ENCODE measurements around the gene DCAF7.
A peak's percentile ranks its signal among the peaks of the same experiment; 100 is the strongest.

Gene DCAF7

DNA sequence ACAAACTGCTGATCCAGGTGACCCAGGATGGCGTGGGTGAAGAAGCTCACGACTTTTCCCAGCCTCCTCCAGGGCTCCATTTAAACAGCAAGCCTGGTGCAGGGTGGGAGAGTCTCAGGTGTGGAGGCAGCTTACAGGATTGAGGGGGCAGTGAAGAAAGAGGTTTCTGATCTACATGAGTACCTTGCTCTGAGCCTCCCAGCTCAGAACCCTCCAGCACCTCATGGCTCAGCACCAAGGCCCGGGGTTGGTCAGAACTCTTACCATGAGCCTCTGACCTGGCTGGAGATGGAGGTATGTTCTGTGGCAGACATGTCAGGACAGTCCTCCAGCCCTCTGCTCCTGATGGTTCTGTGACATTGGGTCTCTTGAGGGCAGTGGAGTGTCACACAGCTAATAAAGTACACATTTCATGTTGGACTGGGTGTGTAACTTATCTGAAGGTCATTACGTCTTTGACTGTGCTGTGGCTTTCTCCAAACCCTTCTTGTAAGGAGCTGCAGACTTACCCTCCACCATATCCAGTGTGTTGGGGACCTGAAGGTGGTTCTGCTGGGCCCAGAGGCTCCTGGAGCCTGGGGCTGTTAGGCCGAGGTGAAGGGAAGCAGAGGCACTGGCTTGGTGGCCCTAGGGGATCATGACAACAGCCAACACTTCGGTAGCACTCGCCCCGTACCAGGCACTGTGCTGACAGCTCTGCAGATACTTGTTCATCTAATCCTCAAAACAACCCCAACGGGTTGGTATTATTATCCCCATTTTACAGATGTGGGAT is 3.8 kb upstream of the DCAF7 start:
- no peak for DNase-seq

DNA sequence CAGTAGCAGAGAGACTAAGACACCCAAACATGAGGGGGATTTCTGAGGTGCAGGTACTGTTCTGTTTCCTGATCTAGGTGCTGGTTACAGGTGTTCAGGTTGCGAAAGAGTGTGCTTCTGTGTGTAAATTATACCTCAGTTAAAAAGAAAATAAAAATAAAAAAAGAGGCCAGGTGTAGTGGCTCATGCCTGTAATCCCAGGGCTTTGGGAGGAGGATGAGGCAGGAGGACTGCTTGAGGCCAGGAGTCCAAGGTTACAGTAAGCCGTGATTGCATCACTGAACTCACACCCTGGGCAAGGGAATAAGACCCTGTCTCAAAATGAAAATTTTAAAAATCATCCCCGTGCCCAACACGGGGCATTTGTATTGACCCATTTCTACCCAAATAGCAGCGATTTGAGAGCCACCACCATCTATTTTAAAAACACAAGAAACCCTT is 3.2 kb upstream of the DCAF7 start:
- no peak for DNase-seq

DNA sequence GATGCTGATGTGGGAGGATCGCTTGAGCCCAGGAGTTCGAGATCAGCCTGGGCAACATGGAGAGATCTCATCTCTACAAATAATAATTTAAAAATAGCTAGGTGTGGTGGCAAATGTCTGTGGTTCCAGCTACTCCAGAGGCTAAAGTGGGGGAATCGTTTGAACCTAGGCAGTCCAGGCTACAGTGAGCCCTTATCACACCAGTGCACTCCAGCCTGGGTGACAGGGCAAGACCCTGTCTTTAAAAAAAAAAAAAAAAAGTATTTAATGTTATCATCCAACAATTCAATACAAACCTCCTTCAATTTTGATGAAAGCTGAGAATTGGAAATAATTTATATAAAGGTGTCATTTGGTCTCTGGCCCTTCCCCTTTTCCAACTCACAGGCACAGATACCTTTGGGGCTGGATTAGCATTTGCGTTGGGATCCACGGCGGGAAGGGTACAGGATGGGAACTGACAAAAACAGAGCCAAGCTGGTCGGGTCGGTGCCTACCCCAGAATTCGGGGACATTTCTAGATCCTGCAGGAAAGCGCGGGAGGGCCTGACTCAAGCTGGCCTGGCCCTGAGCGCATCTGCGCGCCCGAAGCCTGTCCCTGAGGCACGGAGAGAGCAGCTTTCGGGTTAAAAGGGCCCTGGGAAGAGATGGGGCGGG is 860 bp upstream of the DCAF7 start:
- no peak for DNase-seq

DNA sequence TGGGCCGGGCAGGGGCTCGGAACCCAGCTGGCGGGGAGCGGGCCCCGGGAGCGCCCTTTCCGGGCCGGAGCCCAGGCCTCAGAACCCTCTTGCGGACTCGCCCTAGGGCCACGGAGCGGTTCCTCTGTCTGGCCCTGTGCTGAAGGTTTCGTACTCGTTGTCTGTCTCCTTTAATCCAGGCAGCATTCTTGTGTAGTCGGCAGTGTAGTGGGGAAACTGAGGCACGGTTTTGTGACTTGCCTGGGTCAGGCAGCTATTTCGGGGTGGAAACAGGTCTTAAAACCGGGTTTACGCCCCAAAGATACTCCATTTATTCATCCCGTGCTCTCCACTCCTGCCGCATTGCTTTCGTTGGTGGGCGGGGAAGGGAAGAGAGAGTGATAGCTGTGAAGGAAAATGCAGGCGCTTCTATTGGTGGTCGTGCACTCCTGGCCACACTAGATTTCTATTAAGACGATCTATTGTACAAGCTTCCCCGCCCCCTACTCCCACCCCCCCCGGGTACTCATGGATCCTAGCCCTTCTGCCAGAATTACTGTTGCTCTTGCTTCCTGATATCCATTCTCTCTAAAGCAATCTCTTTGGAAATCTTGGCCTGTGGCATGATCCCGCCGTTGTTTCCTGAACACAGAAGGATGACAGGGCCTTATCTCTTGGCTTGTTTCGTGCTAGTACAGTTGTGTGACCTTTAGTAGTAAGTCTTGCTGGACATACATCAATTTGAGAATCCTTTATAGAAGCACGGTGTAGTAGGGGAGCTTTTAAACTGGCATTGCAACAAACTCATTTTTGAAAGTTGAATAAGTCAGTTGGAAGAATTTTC is 751 bp downstream of the DCAF7 start:
- DNase-seq = peak; percentile 66

DNA sequence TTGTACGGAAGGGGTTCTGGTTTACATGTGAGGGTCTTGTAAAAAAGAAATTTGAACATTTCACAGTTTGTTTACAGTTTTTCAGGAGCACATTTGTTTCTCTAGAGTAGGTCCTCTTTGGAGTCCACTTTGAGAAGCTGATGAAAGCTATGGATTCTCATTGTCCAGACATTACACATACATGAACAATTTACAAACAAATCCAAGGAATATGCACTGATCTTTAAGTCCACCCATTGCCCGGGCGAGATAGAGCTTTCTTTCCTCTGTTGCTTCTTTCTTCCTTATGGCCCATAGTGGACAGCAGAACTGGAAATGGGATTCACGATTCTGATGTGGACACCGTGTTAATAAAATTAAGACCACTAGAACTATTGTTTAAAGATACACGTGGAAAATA is 1.9 kb downstream of the DCAF7 start:
- DNase-seq = peak; percentile 19

DNA sequence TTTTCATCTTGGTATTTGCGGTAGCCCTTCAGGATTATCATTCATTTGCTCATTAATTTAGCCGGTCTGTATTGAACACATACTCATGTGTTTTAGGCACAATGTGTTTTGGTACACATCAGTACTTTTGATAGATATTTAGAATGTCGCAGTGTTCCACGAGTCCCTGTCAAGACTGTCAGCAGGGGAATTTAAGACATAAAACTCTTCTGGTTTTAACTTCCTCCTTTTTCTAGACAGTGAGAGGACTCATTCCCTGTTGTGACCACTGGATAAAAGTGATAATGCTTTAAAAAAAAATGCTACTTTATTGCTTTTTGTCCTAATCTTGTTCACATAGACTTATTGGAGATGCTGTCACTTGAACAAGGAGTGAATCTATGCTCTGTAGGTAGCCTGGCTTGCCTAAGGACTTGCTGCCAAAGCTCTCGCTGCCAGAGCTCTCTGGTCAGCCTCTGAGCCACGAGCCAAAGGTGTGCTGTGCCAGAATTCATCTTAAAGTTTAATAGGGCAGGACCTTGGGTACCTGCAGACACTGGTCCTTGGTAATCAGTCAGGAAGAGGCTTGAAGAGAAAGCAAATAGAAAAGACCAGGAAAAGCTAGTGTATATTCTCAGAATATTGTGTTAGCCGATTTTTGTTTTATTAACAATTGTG is 5.4 kb downstream of the DCAF7 start:
- no peak for DNase-seq

DNA sequence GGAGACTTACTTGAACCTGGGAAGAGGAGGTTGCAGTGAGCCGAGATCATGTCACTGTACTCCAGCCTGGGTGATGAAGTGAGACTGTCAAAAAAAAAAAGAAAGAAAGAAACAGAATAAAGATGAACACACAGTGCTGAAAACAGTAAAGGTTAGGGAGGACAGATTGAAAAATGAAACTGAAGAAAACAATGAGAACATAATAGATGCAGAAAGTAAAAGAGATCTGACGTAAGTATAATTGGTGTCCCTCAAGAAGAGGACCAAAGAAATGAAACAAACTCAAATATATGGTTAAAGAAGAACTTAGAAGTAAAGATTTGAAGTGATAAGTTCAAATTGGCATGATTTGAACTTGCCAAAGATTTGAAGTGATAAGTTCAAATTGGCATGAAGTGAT is 7.1 kb downstream of the DCAF7 start:
- DNase-seq = no peak

DNA sequence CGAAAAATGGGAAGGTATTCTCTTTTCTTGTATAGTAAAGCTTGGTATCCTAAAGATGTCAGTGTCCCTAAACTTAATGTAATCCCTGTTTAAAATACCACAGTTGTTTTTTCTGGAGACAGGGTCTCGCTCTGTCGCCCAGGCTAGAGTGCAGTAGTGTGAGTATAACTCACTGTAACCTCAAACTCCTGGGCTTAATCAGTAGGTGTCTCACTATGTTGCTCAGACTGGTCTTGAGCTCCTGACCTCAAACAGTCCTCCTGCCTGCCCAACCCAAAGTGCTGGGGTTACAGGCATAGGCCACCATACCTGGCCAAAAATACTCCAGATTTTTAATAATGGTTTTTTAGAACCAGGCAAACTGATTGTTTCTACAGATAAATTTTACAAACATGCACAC is 8.2 kb downstream of the DCAF7 start:
- DNase-seq = no peak

DNA sequence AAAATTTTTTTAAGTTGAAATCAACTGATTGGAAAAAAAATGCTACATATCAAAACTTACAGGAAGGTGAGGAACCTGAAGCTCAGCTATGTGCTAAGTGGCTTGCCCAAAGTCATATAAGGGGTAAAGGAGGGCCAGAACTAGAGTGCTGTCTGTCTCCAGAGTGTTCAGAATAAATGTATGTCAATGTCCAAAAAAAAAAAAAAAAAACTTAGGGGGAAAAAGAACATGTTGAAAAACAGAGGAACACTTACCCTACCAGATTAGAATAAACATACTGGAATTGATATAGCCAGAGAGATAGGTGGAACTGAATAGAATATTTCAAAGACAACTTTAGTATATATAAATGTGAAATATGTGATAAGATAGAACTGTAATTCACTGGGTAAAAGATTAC is 11.5 kb downstream of the DCAF7 start:
- no peak for DNase-seq

DNA sequence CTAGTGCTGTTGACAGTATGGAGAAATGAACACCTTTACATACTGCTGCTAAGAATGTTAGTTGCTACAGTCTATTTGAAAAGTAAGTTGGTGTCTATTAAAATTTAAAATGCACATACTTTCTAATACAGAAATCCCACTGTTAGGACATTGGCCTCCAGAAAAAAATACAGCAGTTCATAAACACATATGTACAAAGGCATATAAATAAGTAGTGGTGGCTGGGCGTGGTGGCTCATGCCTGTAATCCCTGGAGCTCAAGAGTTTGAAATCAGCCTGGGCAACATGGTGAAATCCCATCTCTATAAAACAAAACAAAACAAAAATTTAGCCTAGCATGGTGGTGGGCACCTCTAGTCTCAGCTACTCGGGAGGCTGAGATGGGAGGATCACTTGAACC is 13.1 kb downstream of the DCAF7 start:
- no peak for DNase-seq

DNA sequence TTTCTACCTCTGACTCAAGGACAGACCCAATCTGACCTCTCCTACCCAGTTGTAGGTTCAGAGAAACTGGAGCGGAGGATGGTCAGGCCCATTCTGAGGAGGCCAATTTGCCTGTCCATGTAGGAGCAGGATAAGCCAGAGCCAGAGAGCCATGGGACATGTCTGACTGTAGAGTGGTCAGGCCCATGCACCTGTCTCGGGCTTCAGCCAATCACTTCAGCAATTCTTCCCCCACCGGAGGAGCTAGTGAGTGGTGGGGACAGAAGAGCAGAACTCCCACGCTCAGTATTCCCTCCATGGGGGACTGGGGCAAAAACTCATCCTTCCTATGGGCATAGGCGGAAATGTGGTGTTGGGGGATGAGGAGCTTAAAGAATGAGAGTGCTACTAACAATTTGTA is 14.3 kb downstream of the DCAF7 start:
- DNase-seq = no peak

DNA sequence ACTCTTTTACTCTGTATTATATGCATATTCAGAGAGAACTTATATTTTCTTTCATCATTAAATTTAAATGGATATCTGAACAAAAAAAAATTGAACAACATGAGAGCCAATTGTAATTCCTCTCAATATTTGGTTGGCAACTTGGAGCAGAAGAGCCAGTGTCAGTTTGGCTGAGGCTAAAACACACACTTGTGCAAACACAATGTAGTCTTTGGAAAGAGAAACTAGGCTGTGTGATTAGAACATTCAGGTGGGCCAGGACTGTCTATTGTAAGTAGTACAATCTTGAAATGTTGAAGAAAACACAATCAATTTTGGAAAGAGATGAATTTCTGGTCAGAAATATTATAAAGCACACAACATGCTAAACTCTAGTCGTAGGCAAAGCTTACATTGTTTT is 17.0 kb downstream of the DCAF7 start:
- no peak for DNase-seq

DNA sequence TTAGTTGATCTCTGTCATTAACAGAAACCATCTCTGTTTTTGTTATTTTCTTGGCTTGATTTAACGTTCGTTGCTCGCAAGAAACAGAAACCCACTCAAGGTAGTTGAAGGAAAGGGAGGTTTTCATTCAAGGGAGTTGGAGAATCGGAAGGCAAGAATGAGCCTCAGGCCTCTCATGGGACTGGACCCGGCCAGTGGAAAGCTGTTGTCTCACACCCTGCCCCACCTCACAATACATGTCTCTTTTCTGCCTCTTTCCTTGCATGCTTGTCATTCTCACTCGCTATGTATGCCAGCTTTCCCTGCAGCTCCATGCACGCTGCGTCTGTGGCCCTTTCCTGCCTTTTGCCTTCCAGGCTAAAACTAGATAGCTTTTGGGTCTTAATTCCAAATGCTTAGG is 18.3 kb downstream of the DCAF7 start:
- no peak for DNase-seq

DNA sequence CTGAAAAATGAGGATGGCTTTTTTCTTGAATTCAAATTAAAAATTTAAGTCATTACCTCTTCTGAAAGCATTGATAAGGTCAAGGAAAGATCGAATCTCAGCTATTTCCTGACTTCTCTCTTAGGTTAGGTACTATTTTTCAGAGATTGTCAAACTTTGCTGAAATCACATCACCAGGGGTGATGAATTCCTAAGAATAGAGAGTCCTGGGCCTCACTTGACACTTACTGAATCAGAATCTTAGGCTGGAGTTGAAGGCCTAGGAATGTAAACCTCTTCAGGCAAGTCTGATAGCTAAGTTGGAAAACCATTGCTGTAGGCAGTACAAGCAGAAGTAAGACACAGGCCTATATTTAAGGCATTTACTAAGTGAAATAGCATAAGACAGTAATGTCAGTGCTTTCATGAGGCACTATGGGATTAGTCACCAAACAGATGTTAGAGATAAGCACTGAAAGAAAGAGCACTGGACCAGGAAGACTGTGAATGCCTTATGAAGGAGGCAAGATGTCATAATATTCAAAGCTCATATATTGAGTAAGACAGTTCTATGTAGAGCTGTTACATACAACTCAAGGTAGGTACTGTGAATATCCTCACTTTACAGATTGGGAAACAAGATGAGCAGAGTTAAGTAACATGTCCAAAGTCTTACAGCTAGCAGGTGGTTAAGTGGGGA is 21.5 kb downstream of the DCAF7 start:
- DNase-seq = peak; percentile 87

DNA sequence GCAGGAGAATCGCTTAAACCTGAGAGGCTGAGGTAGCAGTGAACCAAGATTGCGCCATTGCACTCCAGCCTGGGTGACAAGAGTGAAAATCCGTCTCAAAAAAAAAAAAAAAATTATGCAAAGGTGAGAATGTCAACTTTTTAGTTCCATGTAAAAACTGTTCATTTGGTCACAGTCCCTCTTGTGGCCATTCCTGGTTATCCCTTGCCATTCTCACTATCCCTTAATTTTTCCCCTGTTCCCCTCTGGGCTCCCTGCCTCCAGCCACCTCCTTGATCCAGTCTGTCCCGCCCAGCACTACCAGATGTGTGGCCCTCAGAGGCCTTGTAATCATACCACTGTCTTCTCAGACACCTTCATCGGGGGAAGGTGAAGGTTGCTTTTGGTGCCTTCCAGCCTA is 23.4 kb downstream of the DCAF7 start:
- no peak for DNase-seq

DNA sequence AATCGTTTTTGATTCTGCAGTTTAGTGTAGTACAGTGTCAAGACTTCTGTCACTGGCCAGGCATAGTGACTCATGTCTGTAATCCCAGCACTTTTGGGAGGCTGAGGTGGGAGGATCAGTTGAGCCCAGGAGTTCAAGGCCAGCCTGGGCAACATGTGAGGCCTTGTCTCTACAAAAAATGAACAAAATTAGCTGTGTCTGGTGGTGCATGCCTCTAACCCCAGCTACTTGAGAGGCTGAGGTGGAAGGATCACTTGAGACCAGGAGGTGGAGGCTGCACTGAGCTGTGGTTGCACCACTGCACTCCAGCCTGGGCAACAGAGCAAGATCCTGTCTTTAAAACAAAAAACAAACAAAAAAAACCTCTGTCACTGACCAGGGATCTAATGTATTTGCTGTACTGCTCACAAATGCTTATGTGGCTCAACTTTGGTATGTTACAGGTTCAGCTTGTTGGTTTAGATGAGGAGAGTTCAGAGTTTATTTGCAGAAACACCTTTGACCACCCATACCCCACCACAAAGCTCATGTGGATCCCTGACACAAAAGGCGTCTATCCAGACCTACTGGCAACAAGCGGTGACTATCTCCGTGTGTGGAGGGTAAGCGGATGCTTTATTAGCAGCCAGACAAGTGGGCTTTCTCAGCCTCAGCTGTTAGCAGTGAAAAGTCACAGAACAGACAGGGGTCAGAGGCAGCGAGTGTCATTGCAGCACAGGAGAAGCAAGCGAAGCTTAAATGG is 27.9 kb downstream of the DCAF7 start:
- no peak for DNase-seq

DNA sequence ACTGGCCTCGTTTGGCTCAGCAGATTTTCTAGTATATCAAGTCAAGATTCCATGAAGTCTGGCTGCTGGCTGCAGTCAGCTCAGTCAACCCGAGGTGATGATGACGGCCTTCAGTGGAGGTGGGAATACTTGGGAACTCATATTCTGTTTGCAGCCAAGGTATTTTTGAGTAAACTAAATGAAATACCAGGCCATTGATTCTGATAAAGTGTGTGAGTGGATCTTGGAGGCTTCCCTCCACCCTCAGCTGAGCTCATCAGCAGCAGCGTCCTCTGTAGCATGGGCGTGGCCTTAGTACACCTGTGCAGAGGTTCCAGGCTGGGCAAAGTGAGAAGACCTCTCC is 28.5 kb downstream of the DCAF7 start:
- DNase-seq = no peak

DNA sequence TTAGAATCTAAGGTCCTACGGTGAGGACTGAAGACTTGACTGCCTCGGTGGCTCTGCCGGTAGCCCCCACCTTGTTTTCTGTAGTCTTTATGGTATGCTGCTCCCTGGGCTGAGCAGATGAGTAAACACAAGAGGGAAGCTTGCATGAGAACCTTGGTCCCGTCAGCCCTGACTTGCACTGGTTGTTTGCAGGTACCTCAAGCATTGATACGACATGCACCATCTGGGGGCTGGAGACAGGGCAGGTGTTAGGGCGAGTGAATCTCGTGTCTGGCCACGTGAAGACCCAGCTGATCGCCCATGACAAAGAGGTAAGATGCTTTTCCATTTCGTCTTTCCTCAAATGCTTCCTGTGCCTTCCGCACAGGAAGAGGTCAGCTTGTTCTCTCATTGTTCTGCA is 29.4 kb downstream of the DCAF7 start:
- no peak for DNase-seq

DNA sequence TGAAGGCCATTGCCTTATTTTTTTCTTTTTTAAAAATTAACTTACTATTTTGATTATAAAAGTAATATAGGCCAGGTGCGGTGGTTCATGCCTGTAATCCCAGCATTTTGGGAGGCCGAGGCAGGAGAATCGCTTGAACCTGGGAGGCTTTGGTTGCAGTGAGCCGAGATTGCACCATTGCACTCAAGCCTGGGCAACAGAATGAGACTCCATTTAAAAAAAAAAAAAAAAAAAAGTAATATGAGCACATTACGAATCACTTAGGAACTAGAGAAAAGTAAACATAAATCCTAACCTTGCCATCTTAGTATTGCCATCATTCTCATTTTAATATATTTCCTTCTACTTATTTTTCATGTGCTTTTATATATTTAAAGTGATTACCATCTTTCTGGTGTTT is 37.5 kb downstream of the DCAF7 start:
- no peak for DNase-seq

DNA sequence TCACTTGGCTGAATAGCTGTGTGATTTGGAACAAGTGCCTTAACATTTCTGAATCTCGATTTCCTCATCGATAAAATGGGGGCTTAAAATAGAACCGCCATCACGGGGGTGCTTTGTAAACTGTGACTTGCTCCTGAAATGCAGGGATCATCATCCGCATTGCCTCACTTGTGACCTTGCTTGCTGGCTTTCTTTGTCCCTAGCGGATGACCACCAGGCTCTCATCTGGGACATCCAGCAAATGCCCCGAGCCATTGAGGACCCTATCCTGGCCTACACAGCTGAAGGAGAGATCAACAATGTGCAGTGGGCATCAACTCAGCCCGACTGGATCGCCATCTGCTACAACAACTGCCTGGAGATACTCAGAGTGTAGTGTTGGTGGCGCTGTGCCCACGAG is 38.5 kb downstream of the DCAF7 start:
- DNase-seq = no peak

DNA sequence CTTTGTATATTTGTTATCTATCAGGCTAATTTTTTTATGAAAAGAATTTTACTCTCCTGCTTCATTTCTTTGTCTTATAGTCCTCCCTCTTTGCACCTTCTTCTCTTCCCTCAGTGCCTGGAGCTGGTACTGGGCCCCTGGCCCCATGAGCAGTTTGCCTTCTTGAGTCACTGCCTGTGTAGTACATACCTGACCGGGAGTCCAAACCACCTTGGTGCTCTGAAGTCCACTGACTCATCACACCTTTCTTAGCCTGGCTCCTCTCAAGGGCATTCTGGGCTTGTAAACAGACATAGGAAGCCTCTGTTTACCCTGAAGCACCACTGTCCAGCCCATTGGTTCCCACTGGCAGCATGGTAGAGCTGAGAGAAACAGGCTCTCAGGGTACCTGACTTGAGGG is 39.4 kb downstream of the DCAF7 start:
- no peak for DNase-seq

DNA sequence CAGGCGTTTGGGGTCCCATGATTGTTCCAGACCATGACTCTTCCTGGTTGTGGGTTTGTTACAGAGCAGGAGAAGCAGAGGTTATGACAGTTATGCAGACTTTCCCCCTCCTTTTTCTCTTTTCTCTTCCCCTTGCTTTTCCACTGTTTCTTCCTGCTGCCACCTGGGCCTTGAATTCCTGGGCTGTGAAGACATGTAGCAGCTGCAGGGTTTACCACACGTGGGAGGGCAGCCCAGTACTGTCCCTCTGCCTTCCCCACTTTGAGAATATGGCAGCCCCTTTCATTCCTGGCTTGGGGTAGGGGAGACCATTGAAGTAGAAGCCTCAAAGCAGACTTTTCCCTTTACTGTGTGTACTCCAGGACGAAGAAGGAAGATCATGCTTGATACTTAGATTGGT is 42.5 kb downstream of the DCAF7 start:
- no peak for DNase-seq
